ENCODE measurements around the gene P2RY10. TPM values are rescaled to one million over a fixed set of nuclear protein-coding genes. Genes with fewer than 3 reads are reported as not detected.

Gene P2RY10
- 10 to 100 TPM in 2 of 3 donors, 1 to 10 TPM in 1; 5.4 to 16.3 (median 16.1) TPM for polyA plus RNA-seq

DNA sequence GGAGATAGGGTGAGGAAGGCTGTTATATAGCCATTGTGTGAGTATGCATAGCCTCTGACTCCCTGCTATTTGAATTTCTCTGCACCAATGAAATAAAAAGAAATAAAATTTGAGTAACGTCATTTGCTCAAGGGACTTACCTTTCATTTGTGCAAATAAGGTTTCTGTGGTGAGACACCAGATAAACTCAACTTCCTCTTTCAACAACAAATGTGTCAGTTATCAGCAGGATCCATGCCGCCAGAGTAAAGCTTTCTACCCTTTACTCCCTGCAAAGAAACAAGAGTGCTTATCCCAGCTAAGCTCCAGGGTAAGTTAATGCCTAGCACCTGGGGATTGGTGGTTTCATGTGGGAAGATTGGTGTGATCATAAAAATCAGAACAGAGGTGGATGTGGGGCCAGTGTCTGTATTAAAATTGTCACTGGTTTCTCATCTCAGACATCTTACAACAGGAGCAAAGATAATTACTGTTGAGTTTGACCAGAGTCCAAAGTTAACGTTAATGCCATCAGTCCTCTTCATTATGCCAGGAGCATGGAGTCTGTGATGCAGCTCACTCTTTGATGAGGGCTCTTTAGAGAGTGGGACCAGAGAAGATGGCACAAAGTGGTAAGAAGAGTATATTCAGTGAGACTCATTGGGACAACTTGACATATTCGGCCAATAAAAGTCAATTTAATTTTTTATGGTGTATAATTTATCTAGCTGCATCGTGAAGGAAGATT is at the start of gene P2RY10:
TSS of gene P2RY10 (plus strand) at position 206 of the 727 bp plus-strand sequence. CDS start 15,130 bp downstream, outside the sequence.
- Mint-ChIP-seq H3K27ac (peak within 1 kb of the TSS; percentile 87 to 98 (median 93)), H3K4me3 (peak within 1 kb of the TSS; percentile 87 to 93 (median 91)), H3K4me1 (peaks cover 50 to 59% of the 10 kb centered on the region in 2 donors), H3K27me3 (ENCODE audit: low read depth in 3 of 3) (peaks cover 2 to 5% (median 3%) of the 10 kb centered on the region in 3 donors), H3K36me3 (peaks cover 0 to 6% (median 0%) of the 10 kb centered on the region in 3 donors), H3K9me3 (no peaks in the 10 kb centered on the region)
- DNase-seq: peak; percentile 56 to 67 (median 65)

- Mint-ChIP-seq H3K36me3 (no peaks in the 10 kb centered on the region), H3K9me3 (no peaks in the 10 kb centered on the region), H3K27me3 (ENCODE audit: low read depth in 3 of 3) (peaks cover 0 to 5% (median 2%) of the 10 kb centered on the region in 3 donors), H3K27ac (peak overlapping the region in 1 of 6 donors; percentile 6), H3K4me3 (no peak overlapping the region), H3K4me1 (peaks cover 6 to 7% of the 10 kb centered on the region in 2 donors)
- no peak for DNase-seq
Observed at GRCh38 chrX:78922754-78923153, 22.4 kb upstream of the P2RY10 start.

DNA sequence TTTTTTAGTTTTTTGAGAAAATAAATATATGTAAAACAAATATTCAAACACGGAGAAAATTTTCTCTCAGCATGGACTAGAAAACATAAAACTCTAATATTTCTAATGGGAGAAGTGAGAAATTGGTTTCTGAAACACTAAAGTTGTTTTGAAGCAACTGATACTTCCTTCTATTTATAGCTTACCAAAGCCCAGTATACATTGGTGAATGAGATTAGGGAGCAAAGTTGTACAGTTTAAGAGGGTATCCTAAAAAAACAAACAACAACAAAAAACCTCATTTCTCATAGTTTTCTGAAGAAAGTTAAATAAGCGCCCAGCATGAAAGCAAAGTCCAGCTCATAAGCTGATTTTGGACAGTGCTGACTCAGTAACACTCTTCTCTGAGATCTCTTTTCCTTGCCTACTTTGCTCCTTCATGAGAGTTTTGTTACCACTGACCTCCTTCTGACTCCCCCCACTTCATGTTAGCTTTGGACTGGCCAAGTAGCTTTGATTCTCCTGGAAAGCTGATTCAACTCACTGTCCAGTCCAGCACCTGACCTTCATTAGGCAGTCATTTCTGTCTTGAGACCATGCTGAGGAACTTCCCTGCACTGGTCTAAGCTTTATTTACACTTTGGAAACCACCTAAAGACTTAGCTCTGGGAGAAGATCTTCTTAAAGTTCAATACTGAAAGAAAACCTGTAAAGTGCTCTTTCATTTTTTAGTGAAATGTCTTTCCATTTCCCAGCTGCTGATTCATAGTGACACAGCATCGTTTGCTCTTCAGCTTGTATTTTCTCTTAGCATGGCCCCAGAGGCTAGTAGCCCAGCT is 21.8 kb upstream of the P2RY10 start:
- no peak overlapping the region for H3K4me3 Mint-ChIP-seq
- no peak for DNase-seq

DNA sequence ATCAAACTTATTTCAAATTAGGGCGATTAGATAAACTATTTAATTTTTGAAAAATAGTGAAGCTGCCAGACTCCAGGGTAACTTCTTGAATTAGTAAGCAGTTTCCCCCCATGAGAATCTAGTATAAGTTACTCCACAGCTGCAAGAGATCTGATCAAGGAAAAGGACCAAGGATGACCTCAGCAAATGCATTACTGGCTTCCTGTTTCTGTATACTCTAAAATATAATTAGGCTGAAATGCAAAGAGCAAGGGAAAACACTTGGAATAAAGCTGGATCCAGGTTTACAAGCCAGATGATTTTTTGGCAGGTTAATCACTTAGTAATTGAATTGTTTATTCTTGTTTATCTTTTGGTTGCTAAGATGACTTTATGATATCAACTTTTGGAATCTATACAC is 13.4 kb upstream of the P2RY10 start:
- Mint-ChIP-seq H3K27ac (no peak overlapping the region), H3K27me3 (ENCODE audit: low read depth in 3 of 3) (peaks cover 0 to 4% (median 1%) of the 10 kb centered on the region in 3 donors), H3K36me3 (no peaks in the 10 kb centered on the region), H3K4me3 (no peak overlapping the region), H3K4me1 (no peaks in the 10 kb centered on the region), H3K9me3 (no peaks in the 10 kb centered on the region)
- DNase-seq: no peak

More for the DNA sequence above, 21.8 kb upstream of the P2RY10 start:
- Mint-ChIP-seq H3K27ac (no peak overlapping the region), H3K9me3 (no peaks in the 10 kb centered on the region), H3K36me3 (no peaks in the 10 kb centered on the region), H3K4me1 (peaks cover 6 to 7% of the 10 kb centered on the region in 2 donors), H3K27me3 (ENCODE audit: low read depth in 3 of 3) (peaks cover 0 to 5% (median 2%) of the 10 kb centered on the region in 3 donors)

DNA sequence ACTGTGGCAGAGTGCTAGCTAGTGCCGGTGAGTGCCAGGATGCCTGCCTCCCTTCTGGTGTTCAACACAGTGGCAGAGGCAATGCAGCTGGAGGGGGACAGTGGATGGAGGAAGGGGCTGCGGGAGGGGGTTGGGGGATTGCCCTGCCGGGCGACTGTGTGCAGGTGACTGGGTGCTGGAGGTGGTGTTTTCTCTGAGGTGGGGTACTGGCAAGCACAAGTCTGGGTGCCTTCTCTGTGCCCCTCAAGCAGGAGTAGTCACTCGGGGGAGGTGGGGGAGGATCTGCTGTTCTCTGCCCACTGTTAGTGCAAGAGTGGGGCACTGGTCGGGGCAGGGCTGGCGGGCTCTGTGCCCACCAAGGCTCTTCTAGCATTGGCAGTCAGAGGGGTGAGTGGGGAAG is 10.3 kb upstream of the P2RY10 start:
- no peaks in the 10 kb centered on the region for H3K36me3 Mint-ChIP-seq
- no peak for DNase-seq
- H3K4me3 Mint-ChIP-seq: no peak overlapping the region
- no peaks in the 10 kb centered on the region for H3K4me1 Mint-ChIP-seq
- peaks cover 0 to 2% (median 0%) of the 10 kb centered on the region in 6 donors for H3K9me3 Mint-ChIP-seq
- no peak overlapping the region for H3K27ac Mint-ChIP-seq
- peaks cover 1 to 13% (median 2%) of the 10 kb centered on the region in 3 donors for H3K27me3 Mint-ChIP-seq (ENCODE audit: low read depth in 3 of 3)

DNA sequence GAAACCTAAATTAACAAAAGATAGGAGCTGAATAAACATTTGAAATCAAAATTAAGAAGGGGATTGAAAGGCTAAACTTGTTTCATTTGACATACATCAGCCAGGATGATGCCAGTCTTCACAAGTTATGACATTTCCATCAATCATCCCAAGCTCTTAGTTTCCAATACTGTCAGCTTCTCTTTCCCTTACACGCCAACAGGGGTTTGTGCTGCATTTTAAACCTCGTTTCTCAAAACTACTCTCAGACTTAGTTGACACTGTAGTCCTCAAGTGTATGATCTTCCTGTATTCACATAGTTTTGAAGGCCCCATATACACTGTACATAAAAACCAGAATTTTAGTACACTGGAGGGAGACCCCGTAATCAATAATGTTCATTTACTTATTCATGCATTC is 840 bp upstream of the P2RY10 start:
- H3K27me3 Mint-ChIP-seq (ENCODE audit: low read depth in 3 of 3): peaks cover 3 to 5% (median 3%) of the 10 kb centered on the region in 3 donors
- H3K36me3 Mint-ChIP-seq: peaks cover 0 to 6% (median 0%) of the 10 kb centered on the region in 3 donors
- no peak overlapping the region for H3K4me3 Mint-ChIP-seq
- no peaks in the 10 kb centered on the region for H3K9me3 Mint-ChIP-seq
- DNase-seq: no peak
- peak overlapping the region in 5 of 6 donors; percentile 87 to 98 (median 96) for H3K27ac Mint-ChIP-seq
- peaks cover 42 to 49% of the 10 kb centered on the region in 2 donors for H3K4me1 Mint-ChIP-seq

GRCh38 chrX:78946178-78946931 is 1.2 kb downstream of the P2RY10 start:
- Mint-ChIP-seq H3K36me3 (peaks cover 0 to 6% (median 0%) of the 10 kb centered on the region in 3 donors), H3K27me3 (ENCODE audit: low read depth in 3 of 3) (peaks cover 2 to 5% (median 3%) of the 10 kb centered on the region in 3 donors), H3K4me1 (peaks cover 53 to 69% of the 10 kb centered on the region in 2 donors), H3K27ac (peak overlapping the region; percentile 87 to 98 (median 93)), H3K4me3 (peak overlapping the region; percentile 87 to 93 (median 91)), H3K9me3 (no peaks in the 10 kb centered on the region)
- no peak for DNase-seq

- Mint-ChIP-seq H3K36me3 (peaks cover 7 to 24% (median 7%) of the 10 kb centered on the region in 3 donors), H3K9me3 (no peaks in the 10 kb centered on the region), H3K4me3 (peak overlapping the region in 1 of 5 donors; percentile 30), H3K27me3 (ENCODE audit: low read depth in 3 of 3) (peaks cover 0 to 4% (median 0%) of the 10 kb centered on the region in 3 donors), H3K4me1 (peaks cover 46 to 60% of the 10 kb centered on the region in 2 donors), H3K27ac (peak overlapping the region in 3 of 6 donors; percentile 4 to 70 (median 35))
- no peak for DNase-seq
Observed at GRCh38 chrX:78950009-78950835, 5.0 kb downstream of the P2RY10 start.

DNA sequence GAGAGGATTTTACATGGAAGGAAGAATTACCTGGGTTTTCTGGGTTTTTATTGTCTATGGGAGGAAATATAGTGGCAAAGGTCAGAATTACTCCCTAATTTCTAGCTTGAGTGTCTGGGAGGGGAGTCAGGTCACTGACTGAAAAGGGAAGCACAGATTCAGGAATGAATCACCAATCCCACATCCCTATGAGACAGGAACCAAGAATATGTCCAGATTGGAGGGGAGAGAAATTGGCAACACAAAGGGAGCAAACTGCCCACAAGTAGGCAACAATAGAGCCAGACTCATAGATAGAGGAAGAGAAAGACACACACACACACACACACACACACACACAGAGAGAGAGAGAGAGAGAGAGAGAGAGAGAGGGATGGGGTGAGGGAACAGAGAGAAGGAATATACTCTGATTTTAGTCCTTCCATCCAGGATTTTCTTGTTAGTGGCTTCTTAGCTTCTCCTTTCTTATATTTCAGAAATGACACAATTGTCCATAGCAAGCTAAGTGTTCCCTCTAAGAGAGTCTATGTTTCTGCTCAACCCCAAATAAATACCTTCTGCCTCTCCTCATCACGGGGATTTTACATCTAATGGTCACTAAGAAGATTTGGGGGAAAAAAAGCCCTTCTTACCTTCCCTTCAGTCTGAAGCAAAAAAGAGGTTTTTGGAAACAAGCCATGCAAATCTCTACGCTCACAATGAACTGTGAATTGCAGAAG is 12.0 kb downstream of the P2RY10 start:
- H3K36me3 Mint-ChIP-seq: peaks cover 8 to 20% (median 10%) of the 10 kb centered on the region in 3 donors

DNA sequence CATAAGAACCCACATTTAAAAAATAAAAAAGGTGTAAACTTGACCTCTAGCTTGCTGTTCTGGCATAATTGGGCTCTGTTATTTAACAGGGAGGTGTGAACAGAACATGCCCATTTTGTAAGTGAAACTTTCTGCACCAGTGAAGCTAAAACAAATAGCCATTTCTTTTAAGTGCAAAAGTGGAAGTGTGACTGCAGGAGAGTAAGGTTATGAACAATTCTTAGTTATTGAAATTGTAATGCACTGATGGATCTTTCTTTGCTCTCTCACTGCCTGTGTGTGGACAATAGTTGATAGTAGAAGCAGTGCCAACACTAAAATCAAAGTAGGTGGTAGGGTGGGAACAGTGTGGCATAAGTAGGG is 12.6 kb downstream of the P2RY10 start:
- peak overlapping the region; percentile 23 to 65 (median 52) for H3K4me3 Mint-ChIP-seq
- H3K36me3 Mint-ChIP-seq: peaks cover 4 to 15% (median 5%) of the 10 kb centered on the region in 3 donors
- H3K4me1 Mint-ChIP-seq: peaks cover 36 to 49% of the 10 kb centered on the region in 2 donors

More for the DNA sequence above, 12.0 kb downstream of the P2RY10 start:
- Mint-ChIP-seq H3K4me1 (peaks cover 33 to 44% of the 10 kb centered on the region in 2 donors), H3K27ac (peak overlapping the region; percentile 50 to 89 (median 78)), H3K9me3 (no peaks in the 10 kb centered on the region), H3K4me3 (peak overlapping the region; percentile 23 to 71 (median 55)), H3K27me3 (ENCODE audit: low read depth in 3 of 3) (peaks cover 0 to 9% (median 2%) of the 10 kb centered on the region in 3 donors)
- DNase-seq: no peak

GRCh38 chrX:78958419-78959116 is 13.4 kb downstream of the P2RY10 start:
- Mint-ChIP-seq H3K36me3 (peaks cover 3 to 10% (median 7%) of the 10 kb centered on the region in 3 donors), H3K27ac (peak overlapping the region; percentile 32 to 84 (median 68)), H3K4me1 (peaks cover 42 to 57% of the 10 kb centered on the region in 2 donors), H3K4me3 (peak overlapping the region in 4 of 5 donors; percentile 0 to 73 (median 47)), H3K27me3 (ENCODE audit: low read depth in 3 of 3) (peaks cover 0 to 9% (median 2%) of the 10 kb centered on the region in 3 donors), H3K9me3 (no peaks in the 10 kb centered on the region)
- DNase-seq: peak in 1 of 3 donors; percentile 16

More for the DNA sequence above, 12.6 kb downstream of the P2RY10 start:
- Mint-ChIP-seq H3K27ac (peak overlapping the region; percentile 50 to 89 (median 78)), H3K27me3 (ENCODE audit: low read depth in 3 of 3) (peaks cover 0 to 9% (median 2%) of the 10 kb centered on the region in 3 donors), H3K9me3 (no peaks in the 10 kb centered on the region)
- DNase-seq: peak; percentile 14 to 37 (median 26)

All from immature natural killer cell (primary cell).